RPMI8226 (cell line): ENCODE results near the gene RNASET2.
"Not testable (repeated sequence)": the region's sequence is repeated elsewhere in the genome, so short reads cannot be mapped to it uniquely, and the experiment has no call there.

Experiments used
- DNase-seq: peaks from one replicate; pipeline ENCODE4 v3.0.0-alpha.2; 2015

Gene RNASET2

DNA sequence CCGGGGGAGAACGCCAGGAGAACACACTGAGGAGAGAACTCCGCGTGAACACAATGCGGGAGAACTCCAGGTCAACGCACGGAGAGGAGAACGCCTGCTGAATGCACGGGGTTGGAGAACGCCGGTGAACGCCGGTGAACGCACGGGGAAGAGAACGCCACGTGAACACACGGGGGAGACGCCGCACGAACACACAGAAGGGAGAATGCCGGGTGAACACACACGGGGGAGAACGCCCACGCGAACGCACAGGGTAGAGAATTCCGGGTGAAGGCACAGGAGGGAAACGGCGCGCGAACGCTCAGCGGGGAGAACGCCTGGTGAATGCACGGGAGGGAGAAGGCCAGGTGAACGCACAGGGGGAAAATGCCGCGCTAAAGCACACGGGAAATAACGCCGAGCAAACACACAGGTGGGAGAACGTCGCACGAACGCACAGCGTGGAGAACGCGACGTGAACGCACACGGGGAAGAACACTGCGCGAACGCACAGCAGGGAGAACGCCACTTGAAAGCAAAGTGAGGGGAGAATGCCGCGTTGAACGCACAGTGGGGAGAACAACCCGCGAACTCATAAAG is 56.1 kb downstream of the RNASET2 start:
- DNase-seq, result no peak

DNA sequence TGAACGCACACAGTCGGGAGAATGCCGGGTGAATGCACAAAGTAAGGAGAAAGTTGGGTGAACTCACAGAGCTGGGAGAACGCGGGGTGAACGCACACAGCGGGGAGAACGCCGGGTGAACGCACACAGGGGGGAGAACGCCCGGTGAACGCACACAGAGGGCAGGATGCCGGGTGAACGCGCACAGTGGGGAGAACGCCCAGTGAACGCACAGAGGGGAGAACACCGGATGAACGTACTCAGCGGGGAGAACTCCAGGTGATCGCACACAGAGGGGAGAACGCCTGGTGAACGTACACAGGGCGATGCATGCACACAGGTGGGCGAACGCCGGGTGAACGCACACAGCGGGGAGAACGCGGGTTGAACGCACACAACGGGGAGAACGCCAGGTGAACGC is 57.4 kb downstream of the RNASET2 start:
- no peak for DNase-seq

GRCh38 chr6:166894614-166895013 is 61.7 kb downstream of the RNASET2 start:
- not testable (repeated sequence) for DNase-seq

GRCh38 chr6:166892472-166892871 is 63.9 kb downstream of the RNASET2 start:
- DNase-seq, result not testable (repeated sequence)

DNA sequence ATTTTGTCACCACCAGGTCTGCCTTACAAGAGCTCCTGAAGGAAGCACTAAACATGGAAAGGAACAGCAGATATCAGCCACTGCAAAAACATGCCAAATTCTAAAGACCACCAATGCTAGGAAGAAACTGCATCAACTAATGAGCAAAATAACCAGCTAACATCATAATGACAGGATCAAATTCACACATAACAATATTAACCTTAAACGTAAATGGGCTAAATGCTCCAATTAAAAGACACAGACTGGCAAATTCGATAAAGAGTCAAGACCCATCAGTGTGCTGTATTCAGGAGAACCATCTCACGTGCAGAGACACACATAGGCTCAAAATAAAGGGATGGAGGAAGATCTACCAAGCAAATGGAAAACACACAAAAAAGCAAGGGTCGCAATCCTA is 69.6 kb downstream of the RNASET2 start:
- not testable (repeated sequence) for DNase-seq

DNA sequence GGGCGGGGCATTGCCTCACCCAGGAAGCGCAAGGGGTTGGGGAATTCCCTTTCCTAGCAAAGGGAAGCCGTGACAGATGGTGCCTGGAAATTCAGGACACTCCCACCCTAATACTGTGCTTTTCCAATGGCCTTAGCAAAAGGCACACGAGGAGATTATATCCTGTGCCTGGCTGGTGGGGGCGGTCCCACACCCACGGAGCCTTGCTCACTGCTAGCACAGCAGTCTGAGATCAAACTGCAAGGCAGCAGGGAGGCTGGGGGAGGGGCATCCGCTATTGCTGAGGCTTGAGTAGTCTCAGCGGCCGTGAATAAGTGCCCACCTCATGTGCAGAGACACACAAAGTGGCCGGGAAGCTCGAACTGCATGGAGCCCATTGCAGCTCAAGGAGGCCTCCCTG is 71.4 kb downstream of the RNASET2 start:
- not testable (repeated sequence) for DNase-seq

DNA sequence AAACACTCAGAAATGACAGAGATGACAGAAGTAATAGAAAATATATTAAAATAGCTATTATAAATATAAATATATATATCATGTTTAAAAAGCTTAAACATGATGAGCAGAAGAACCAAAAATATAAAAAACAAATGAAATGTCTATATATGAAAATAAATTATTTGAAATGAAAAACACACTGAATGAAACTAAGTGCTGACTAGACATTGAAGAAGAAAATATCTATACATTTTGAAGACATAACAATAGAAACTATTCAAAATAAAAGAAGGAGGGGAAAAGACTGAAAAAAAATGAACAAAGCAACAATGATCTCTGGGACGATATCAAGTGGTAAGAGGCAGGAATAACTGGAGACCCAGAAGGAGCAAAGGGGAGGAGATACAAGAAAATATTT is 76.8 kb downstream of the RNASET2 start:
- DNase-seq, result no peak
